RWPE2 (cell line): ENCODE measurements around the gene NID2.
A peak's percentile ranks its signal among the peaks of the same experiment; 100 is the strongest.

Experiments
- ATAC-seq: fragments of 200-7000 bp; cut with Tn5 transposase; 3 replicates; pipeline ENCODE4 v1.9.1; 2021; ENCODE audit warnings: low read depth
- DNase-seq: peaks from one replicate; pipeline ENCODE4 v3.0.0-alpha.2; 2020; ENCODE audit warnings: low spot score
- H3K27ac ChIP-seq: fragments of 450-650 bp; 2 replicates; pipeline ENCODE4 v1.5.1; 2017; ENCODE audit warnings: mild to moderate bottlenecking; ENCODE audit not compliant: poor library complexity, severe bottlenecking
- H3K27me3 ChIP-seq: fragments of 250-450 bp; sonication (Bioruptor Pico); 2 replicates; pipeline ENCODE4 v1.5.1; 2021; ENCODE audit warnings: mild to moderate bottlenecking, moderate library complexity; ENCODE audit not compliant: insufficient read depth, poor library complexity, severe bottlenecking
- H3K36me3 ChIP-seq: fragments of 250-450 bp; sonication (Bioruptor Pico); 2 replicates; pipeline ENCODE4 v1.5.1; 2020; ENCODE audit warnings: low read depth, mild to moderate bottlenecking, moderate library complexity
- H3K4me1 ChIP-seq: fragments of 250-450 bp; sonication (Bioruptor Pico); 2 replicates; pipeline ENCODE4 v1.5.1; 2021; ENCODE audit warnings: mild to moderate bottlenecking, moderate library complexity; ENCODE audit not compliant: insufficient read depth, poor library complexity, severe bottlenecking
- H3K4me3 ChIP-seq: fragments of 250-450 bp; sonication (Bioruptor Pico); 2 replicates; pipeline ENCODE4 v1.5.1; 2021; ENCODE audit warnings: mild to moderate bottlenecking, moderate library complexity; ENCODE audit not compliant: severe bottlenecking
- H3K9me3 ChIP-seq: fragments of 250-450 bp; sonication (Bioruptor Pico); 2 replicates; pipeline ENCODE4 v1.5.1; 2021; ENCODE audit warnings: mild to moderate bottlenecking, moderate library complexity; ENCODE audit not compliant: severe bottlenecking
- TF ChIP-seq, protein P1 (sequence below): fragments of 450-650 bp; IDR thresholded peaks from one replicate; pipeline ENCODE4 v1.5.1; 2017; ENCODE audit warnings: mild to moderate bottlenecking, moderate library complexity; ENCODE audit not compliant: poor library complexity, severe bottlenecking

NID2 gene

DNA sequence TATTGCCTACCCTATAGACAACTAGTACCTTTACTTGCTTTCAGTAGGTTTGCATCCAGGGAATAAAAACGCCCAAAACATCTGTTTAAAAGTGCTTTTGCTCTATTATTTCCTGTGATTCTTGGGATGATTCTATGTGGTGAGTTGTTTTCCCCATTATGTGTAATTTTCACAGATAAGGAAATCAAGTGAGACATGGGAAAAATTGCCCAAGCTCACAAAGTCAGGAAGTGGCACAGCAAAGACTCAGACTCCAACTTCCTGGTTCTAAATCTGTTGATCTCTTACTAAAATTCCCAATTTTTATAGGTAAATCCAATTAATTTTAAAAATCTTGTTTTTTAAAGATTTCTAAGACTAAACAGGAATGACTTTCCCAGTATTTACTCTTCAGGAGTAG, 39.0 kb downstream of the NID2 start:
- Histone ChIP-seq H3K27ac (no peak overlapping the region), H3K9me3 (no peaks in the 10 kb centered on the region), H3K27me3 (no peaks in the 10 kb centered on the region), H3K4me3 (no peak overlapping the region), H3K4me1 (peaks cover 15% of the 10 kb centered on the region), H3K36me3 (no peaks in the 10 kb centered on the region)
- no peak for ATAC-seq
- no peak for DNase-seq
- TF ChIP-seq, protein P1, sequence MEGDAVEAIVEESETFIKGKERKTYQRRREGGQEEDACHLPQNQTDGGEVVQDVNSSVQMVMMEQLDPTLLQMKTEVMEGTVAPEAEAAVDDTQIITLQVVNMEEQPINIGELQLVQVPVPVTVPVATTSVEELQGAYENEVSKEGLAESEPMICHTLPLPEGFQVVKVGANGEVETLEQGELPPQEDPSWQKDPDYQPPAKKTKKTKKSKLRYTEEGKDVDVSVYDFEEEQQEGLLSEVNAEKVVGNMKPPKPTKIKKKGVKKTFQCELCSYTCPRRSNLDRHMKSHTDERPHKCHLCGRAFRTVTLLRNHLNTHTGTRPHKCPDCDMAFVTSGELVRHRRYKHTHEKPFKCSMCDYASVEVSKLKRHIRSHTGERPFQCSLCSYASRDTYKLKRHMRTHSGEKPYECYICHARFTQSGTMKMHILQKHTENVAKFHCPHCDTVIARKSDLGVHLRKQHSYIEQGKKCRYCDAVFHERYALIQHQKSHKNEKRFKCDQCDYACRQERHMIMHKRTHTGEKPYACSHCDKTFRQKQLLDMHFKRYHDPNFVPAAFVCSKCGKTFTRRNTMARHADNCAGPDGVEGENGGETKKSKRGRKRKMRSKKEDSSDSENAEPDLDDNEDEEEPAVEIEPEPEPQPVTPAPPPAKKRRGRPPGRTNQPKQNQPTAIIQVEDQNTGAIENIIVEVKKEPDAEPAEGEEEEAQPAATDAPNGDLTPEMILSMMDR: no peak

DNA sequence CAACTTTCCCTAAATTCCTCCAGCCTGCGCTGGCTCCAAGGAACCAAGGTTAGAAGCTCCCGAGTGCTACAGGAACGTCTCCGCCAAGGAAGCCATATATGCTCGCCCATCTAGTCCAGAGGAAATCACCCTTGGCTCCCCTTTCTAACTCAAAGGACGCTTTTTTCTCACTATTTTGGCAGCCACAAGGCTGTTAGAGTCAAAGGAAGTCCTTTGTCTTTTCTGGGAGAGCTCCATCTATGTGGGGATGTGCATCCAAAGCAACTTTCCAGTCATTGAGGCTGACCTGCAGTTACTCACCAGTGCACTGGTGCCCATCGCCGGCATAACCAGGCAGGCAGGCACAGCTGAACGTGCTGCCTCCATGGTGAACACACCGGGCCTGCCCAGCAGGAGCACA, 42.0 kb downstream of the NID2 start:
- ATAC-seq (no peak), DNase-seq (no peak)
- H3K9me3 ChIP-seq: no peaks in the 10 kb centered on the region
- H3K27me3 ChIP-seq: no peaks in the 10 kb centered on the region
- TF ChIP-seq, protein P1: no peak
- no peak overlapping the region for H3K27ac ChIP-seq
- H3K4me1 ChIP-seq: peaks cover 8% of the 10 kb centered on the region
- H3K4me3 ChIP-seq: no peak overlapping the region
- no peaks in the 10 kb centered on the region for H3K36me3 ChIP-seq

DNA sequence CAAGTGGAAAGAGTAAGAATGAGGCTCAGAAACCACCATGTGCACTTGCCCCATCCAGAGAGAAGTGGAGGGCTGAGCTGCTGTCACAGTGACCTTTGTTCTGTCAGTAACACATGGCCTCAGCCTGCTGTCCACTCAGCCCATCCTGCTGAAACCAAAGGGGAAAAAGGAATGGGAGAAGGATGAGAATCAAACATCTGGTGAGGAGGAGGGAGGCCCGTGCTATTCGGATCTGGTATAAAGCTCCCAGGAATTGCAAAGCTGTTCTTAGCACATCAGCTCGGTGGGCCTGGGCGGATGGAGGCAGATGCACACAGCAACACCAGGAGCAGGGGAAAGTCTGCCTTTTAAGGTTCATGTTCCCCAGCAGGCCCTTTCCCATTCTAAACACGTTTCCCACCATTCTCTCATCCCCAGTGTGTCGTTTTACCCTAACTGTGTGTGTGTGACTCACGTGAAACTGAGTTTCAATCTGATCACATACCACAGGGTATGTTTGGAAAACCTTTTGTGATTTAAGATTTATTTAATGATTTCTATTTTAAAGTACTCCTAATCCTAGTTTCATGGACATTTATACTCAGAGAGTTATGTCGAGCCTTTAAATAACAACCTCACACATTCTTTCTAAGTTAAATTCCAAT, 42.7 kb downstream of the NID2 start:
- Histone ChIP-seq H3K4me1 (peaks cover 8% of the 10 kb centered on the region), H3K27me3 (no peaks in the 10 kb centered on the region), H3K36me3 (no peaks in the 10 kb centered on the region), H3K4me3 (no peak overlapping the region), H3K27ac (peak overlapping the region; percentile 52), H3K9me3 (no peaks in the 10 kb centered on the region)
- TF ChIP-seq, protein P1: no peak
- ATAC-seq (no peak), DNase-seq (no peak)

DNA sequence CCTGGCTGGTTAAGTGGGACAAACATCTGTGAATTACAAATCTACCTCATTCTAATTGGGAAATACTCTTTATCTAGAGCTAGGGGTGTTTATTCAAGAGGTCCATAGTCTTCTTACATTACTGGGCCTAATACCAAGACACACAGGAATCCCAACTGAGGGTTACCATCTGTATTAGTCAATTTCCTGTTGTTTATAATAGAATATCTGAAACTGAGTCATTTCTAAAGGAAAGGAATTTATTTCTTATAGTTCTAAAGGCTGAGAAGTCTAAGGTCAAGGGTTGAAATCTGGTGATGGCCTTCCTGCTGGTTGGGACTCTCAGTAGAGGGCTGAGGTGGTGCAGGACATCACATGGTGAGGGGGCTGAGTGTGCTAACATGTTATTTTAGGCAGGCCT, 43.5 kb downstream of the NID2 start:
- H3K27me3 ChIP-seq: no peaks in the 10 kb centered on the region
- peaks cover 8% of the 10 kb centered on the region for H3K4me1 ChIP-seq
- ATAC-seq (peak; percentile 93), DNase-seq (no peak)
- H3K36me3 ChIP-seq: no peaks in the 10 kb centered on the region
- peak overlapping the region; percentile 52 for H3K27ac ChIP-seq
- H3K9me3 ChIP-seq: no peaks in the 10 kb centered on the region
- TF ChIP-seq, protein P1: no peak
- no peak overlapping the region for H3K4me3 ChIP-seq

DNA sequence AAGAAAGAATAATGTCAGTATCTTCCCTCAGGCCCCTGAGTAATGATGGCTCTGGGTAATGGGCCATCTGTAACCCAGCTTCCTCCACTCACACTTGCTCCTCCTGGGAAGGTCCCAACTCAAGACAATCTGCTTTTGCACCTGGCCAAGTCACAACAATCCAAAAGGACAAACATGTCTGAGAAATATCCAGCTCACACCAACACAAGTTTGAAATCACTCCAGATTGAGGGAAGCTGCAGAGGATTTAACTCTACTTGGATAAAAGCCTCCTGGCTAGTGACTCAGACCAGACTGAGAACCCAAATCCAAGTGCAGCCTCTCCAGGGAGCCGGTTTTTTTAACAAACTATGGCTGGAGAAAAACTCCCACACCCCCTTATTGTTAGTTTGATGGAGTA, 45.3 kb downstream of the NID2 start:
- DNase-seq: no peak

More for the DNA sequence above, 45.3 kb downstream of the NID2 start:
- ATAC-seq: no peak
- Histone ChIP-seq H3K4me1 (peaks cover 8% of the 10 kb centered on the region), H3K9me3 (no peaks in the 10 kb centered on the region), H3K27ac (no peak overlapping the region), H3K4me3 (no peak overlapping the region), H3K36me3 (no peaks in the 10 kb centered on the region), H3K27me3 (no peaks in the 10 kb centered on the region)
- TF ChIP-seq, protein P1: no peak
